HepG2 (cell line): Measurements from ENCODE around the gene ITGB5. TPM values are rescaled to one million over a fixed set of nuclear protein-coding genes. Genes with fewer than 3 reads are reported as not detected.

ENCODE experiments used
- CERS6 ChIP-seq: sonication (generic); formaldehyde crosslinking; IDR thresholded peaks from 2 replicates; pipeline ENCODE4 v1.5.0; 2020; ENCODE audit warnings: missing genetic modification reagents
- HBP1 ChIP-seq: IDR thresholded peaks from 2 replicates; pipeline ENCODE4 v1.6.1; 2016; ENCODE audit warnings: low read depth, control low read depth
- HNF1A ChIP-seq, 2 experiments: sonication (generic) in 1 of 2; formaldehyde crosslinking in 1 of 2; IDR thresholded peaks; 2 replicates each; pipeline versions ENCODE4 v1.4.0 to v1.6.1; 2016 to 2020; ENCODE audit warnings: borderline replicate concordance in 1 of 2, low read depth in 1 of 2, mild to moderate bottlenecking in 1 of 2, missing genetic modification reagents in 1 of 2
- KDM6A ChIP-seq: IDR thresholded peaks from 2 replicates; pipeline ENCODE4 v1.6.1; 2016; ENCODE audit warnings: low read depth
- KMT2A ChIP-seq: sonication (generic); formaldehyde crosslinking; IDR thresholded peaks from 2 replicates; pipeline ENCODE4 v1.4.0; 2020; ENCODE audit warnings: missing genetic modification reagents
- MAFK ChIP-seq, 2 experiments: IDR thresholded peaks in 1 of 2; conservative IDR thresholded peaks in 1 of 2; 2 replicates each; pipeline ENCODE4 v1.6.1; 2011; ENCODE audit warnings: improper control_type of control experiment in 2 of 2, low read length in 2 of 2
- MED1 ChIP-seq: sonication (generic); formaldehyde crosslinking; IDR thresholded peaks from 2 replicates; pipeline ENCODE4 v1.4.0; 2020; ENCODE audit warnings: missing genetic modification reagents
- NCOR1 ChIP-seq: fragments of 200-600 bp; sonication (generic); IDR thresholded peaks from 2 replicates; pipeline ENCODE4 v1.7.0; 2017; ENCODE audit warnings: antibody characterized with exemption, low read length, borderline replicate concordance
- PHF21A ChIP-seq: sonication (generic); formaldehyde crosslinking; IDR thresholded peaks from 2 replicates; pipeline ENCODE4 v1.5.0; 2020; ENCODE audit warnings: mild to moderate bottlenecking, missing genetic modification reagents
- SOX6 ChIP-seq, 2 experiments: fragments of 450-650 bp in 1 of 2; sonication (generic) in 1 of 2; formaldehyde crosslinking in 1 of 2; IDR thresholded peaks; 2 replicates each; pipeline versions ENCODE4 v1.4.0 to v1.6.1; 2017 to 2020; ENCODE audit warnings: antibody characterized with exemption in 1 of 2, mild to moderate bottlenecking in 1 of 2, missing genetic modification reagents in 1 of 2
- STAT6 ChIP-seq: sonication (generic); formaldehyde crosslinking; IDR thresholded peaks from 2 replicates; pipeline ENCODE4 v1.4.0; 2020; ENCODE audit warnings: missing genetic modification reagents, mild to moderate bottlenecking, borderline replicate concordance
- TBP ChIP-seq: sonication (generic); formaldehyde crosslinking; IDR thresholded peaks from 2 replicates; pipeline ENCODE4 v1.5.0; 2020; ENCODE audit warnings: missing genetic modification reagents
- ZFP36 ChIP-seq: fragments of 150-350 bp; IDR thresholded peaks from 2 replicates; pipeline ENCODE4 v1.6.1; 2018; ENCODE audit warnings: borderline replicate concordance, low read length, low read depth; ENCODE audit not compliant: partially characterized antibody
- ZNF10 ChIP-seq: sonication (generic); formaldehyde crosslinking; IDR thresholded peaks from 2 replicates; pipeline ENCODE4 v1.4.0; 2020; ENCODE audit warnings: mild to moderate bottlenecking, low read depth, missing genetic modification reagents, borderline replicate concordance
- ZNF207 ChIP-seq: fragments of 450-650 bp; IDR thresholded peaks from 2 replicates; pipeline ENCODE4 v1.6.1; 2016; ENCODE audit warnings: antibody characterized with exemption, borderline replicate concordance
- ZNF567 ChIP-seq: sonication (generic); formaldehyde crosslinking; IDR thresholded peaks from 2 replicates; pipeline ENCODE4 v1.8.1; 2023; ENCODE audit warnings: mild to moderate bottlenecking, missing genetic modification reagents, borderline replicate concordance
- ZNF781 ChIP-seq: sonication (generic); formaldehyde crosslinking; IDR thresholded peaks from 2 replicates; pipeline ENCODE4 v1.5.1; 2020; ENCODE audit warnings: borderline replicate concordance, mild to moderate bottlenecking, missing genetic modification reagents; ENCODE audit errors: not compliant biosample characterization
- ZNF782 ChIP-seq: sonication (generic); formaldehyde crosslinking; IDR thresholded peaks from 2 replicates; pipeline ENCODE4 v1.4.0; 2020; ENCODE audit warnings: missing genetic modification reagents, mild to moderate bottlenecking, borderline replicate concordance
- polyA plus RNA-seq, 8 experiments: library from polyadenylated mRNA; depleted of rRNA in 3 of 8; stranded (reverse) in 7 of 8; unstranded in 1 of 8; fragments of >200 nt; fragmentation: Illumina TruSeq in 4 of 8; extraction: Trizol in 4 of 8; gene quantifications; 2 replicates each; pipeline versions ENCODE4 v1.2.1 to v1.2.3, GENCODE V29; 2011 to 2016; ENCODE audit warnings: low read depth in 4 of 8, missing spikeins in 1 of 8, mixed read lengths in 1 of 8; ENCODE audit not compliant: insufficient read depth in 1 of 8
- total RNA-seq, 5 experiments: library from RNA; depleted of rRNA; stranded (reverse); fragments of >200 nt; fragmentation: Illumina TruSeq; extraction: Trizol; gene quantifications; 2 replicates each; pipeline ENCODE4 v1.2.3, GENCODE V29; 2016; ENCODE audit warnings: low read depth in 1 of 5

The ITGB5 gene
- total and polyA plus RNA-seq, 2 of the 13 experiments (the other 11 are each of a cell fraction or from before 2014, with no cell fraction given), result 74.1 to 343 TPM

- no peak for TF ChIP-seq KMT2A (CRISPR knock-in tag)
- TF ChIP-seq MED1 (CRISPR knock-in tag), result peak; percentile 49; the same call in 1 of the 2 replicates
- TF ChIP-seq KDM6A, result no peak
- no peak for TF ChIP-seq CERS6 (CRISPR knock-in tag)
- TF ChIP-seq SOX6 (IDR thresholded peaks at IDR 0.05), result no peak
- peak; percentile 72 for TF ChIP-seq SOX6 (CRISPR knock-in tag; IDR thresholded peaks at IDR 0.05)
- TF ChIP-seq STAT6 (CRISPR knock-in tag), result 0 out of 2 replicates have a peak, but pooled peaks have one; percentile 42
- TF ChIP-seq MAFK (conservative IDR thresholded peaks at IDR 0.05 in 1 of 2, IDR thresholded peaks at IDR 0.05 in 1 of 2; ENCODE audit: low read length in 2 of 2), result peak; percentile 49 to 52; a peak in 2 of 4 replicates
- TF ChIP-seq ZNF567 (CRISPR knock-in tag), result 0 out of 2 replicates have a peak, but pooled peaks have one; percentile 33
- TF ChIP-seq ZNF10 (CRISPR knock-in tag), result no peak
- TF ChIP-seq ZNF782, result no peak
- peak; percentile 18; the same call in 1 of the 2 replicates for TF ChIP-seq PHF21A
- no peak for TF ChIP-seq ZNF781
- no peak for TF ChIP-seq HBP1 (CRISPR knock-in tag)
- no peak for TF ChIP-seq ZNF207
- TF ChIP-seq NCOR1, result peak; percentile 21; the same call in 1 of the 2 replicates
- no peak for TF ChIP-seq TBP (CRISPR knock-in tag)
- TF ChIP-seq ZFP36, result no peak
- peak; percentile 82 for TF ChIP-seq HNF1A (IDR thresholded peaks at IDR 0.05; ENCODE audit: low read depth)
- TF ChIP-seq HNF1A (CRISPR knock-in tag; IDR thresholded peaks at IDR 0.05; ENCODE audit: borderline replicate concordance), result peak; percentile 80; the same call in 1 of the 2 replicates
Measured at GRCh38 chr3:124838963-124839362, 48.2 kb downstream of the ITGB5 start (continued).
